Effector CD8-positive, alpha-beta T cell (primary cell): Measurements from ENCODE around the gene RIN1.
"Not testable (repeated sequence)": the region's sequence is repeated elsewhere in the genome, so short reads cannot be mapped to it uniquely, and the experiment has no call there.

Experiments used
- DNase-seq: peaks from one replicate; lab custom pipeline; 2025; lab: John Stamatoyannopoulos, UW
- total RNA-seq, 4 experiments: gene quantifications; one replicate each; lab custom pipeline; 2026; lab: John Stamatoyannopoulos, UW

Gene RIN1
- total RNA-seq = 2.2 to 4.2 (median 3.6) reads per million in 4 experiments

DNA sequence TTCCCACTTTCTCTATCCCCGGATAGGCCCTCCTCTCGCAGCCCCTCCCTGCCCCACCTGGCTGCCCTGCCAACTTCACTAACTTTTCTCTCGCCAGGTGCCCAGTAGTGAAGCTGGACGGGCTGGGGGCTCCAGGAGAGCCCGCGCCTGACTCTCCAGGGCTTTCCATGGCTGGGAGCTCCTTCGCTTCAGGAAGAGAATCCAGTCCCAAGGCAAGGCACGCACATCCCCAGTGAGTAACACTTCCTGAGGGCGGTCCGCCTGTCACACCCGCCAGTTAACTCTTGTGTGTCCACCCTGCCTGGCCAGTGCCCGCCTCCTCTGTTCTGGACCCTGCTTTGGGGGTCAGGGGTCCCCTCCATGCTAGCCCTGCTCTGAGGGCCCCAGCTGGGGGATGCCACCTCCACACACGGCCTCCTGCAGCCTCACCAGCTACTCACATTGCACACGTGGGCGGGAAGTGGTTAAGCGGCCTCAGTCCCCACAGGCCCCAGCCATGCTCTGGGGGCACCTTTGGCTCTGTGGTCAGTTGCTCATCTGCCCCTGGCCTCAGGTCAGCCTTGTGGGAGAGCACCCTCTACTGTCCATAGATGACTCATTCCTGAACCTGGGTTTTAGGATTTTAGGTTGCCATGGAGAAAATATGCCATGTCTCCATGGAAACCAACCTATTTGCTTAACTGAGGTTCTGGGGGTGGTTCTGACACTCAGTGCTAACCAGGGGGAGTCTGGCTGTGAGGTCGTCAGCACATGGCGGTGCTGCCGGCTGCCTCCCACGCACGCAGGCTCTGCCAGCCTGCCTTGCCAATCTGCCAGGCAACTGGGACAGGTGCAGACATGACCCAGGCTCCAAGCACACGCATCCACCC, at the start of gene RIN1:
TSS of gene RIN1 (minus strand) at position 201 of the 869 bp plus-strand sequence. CDS start at position 169, 32 bp downstream.
- no peak for DNase-seq

DNA sequence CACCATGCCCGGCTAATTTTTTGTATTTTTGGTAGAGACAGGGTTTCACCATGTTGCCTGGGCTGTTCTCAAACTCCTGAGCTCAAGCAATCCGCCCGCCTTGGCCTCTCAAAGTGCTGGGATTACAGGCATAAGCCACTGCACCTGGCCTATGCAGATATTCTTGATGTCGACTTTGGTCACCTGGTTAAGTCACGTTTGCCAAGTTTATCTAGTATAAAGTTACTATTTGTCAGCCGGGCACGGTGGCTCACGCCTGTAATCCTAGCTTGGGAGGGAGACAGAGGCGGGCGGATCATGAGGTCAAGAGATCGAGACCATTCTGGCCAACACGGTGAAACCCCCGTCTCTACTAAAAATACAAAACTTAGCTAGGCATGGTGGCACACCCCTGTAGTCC, 48.1 kb upstream of the RIN1 start:
- DNase-seq = not testable (repeated sequence)

DNA sequence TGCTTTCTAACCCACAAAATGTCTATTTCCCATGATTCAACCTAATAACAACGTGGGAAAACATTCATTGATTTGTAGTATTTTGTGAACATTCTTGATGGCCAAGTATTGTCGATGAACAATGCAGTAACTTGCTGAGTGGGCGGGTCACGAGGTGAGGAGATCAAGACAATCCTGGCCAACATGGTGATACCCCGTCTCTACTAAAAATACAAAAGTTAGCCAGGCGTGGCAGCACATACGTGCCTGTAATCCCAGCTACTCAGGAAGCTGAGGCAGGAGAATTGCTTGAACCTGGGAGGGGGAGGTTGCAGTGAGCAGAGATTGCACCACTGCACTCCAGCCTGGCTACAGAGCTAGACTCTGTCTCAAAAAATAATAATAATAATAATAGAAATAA, 44.0 kb upstream of the RIN1 start:
- not testable (repeated sequence) for DNase-seq

DNA sequence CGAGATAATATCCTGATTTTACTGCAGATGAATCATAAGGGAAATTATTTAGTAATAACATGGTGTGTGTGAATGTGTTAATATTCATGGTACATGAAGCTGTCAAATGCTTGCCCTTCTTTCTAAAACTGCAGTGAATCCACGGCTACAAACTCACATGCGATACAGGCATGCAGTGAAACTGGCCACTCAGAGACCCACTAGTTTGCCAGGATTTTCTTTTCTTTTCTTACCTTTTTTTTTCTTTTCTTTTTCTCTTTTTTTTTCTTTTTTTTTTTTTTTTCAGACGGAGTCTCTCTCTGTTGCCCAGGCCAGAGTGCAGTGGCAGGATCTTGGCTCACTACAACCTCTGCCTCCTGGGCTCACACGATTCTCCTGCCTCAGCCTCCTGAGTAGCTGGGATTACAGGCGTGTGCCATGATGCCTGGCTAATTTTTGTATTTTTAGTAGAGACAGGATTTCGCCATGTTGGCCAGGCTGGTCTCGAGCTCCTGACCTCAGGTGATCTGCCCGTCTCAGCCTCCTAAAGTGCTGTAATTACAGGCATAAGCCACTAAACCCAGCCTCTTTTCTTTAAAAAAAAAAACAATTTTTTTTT, 37.6 kb upstream of the RIN1 start:
- not testable (repeated sequence) for DNase-seq

- no peak for DNase-seq
These were observed 37.0 kb upstream of the RIN1 start for GRCh38 chr11:66373265-66373664.

GRCh38 chr11:66371627-66372415, 35.6 kb upstream of the RIN1 start, which contains the start of gene SLC29A2:
TSS of gene SLC29A2 (minus strand) at chr11:66371760. CDS start at chr11:66371591, 169 bp downstream.
- DNase-seq = peak; percentile 73

DNA sequence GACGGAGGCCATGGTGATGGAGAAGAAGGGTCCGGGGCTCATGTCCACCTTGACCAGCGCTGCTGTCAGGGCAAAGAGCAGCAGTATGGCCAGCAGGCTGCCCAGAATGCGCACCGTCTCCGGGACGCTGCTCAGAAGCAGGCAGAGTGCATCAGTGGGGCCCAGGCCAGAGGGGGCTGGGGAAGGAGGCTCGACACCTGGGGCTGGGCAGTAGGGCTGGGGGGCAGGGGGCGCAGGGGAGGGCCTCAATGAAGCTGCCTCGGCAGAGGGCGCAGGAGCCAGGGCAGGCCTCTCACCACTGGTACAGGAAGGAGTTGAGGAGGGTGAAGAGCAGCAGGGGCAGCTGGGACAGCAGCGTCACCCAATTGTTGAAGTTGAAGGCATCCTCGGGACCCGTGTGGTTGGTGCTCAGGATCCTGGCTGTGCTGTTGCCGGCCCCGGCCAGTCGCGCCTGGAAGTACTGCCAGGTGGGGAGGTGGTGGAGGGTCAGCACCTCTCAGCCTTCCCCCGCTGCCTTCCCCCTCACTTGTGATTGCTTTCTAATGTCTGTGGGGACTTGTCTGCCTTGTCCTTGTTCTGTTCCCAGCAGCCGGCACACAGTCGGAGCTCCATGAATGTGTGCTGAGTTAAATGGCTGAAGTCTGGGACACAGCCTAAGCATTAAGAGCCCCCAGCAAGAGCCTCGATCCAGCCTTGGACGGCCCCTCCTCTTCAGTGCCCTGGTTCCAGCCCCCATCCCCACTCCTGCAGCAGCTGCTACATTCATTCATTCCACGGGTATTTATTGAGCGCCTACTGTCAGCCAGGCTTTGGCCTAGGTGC, 33.0 kb upstream of the RIN1 start:
- no peak for DNase-seq

DNA sequence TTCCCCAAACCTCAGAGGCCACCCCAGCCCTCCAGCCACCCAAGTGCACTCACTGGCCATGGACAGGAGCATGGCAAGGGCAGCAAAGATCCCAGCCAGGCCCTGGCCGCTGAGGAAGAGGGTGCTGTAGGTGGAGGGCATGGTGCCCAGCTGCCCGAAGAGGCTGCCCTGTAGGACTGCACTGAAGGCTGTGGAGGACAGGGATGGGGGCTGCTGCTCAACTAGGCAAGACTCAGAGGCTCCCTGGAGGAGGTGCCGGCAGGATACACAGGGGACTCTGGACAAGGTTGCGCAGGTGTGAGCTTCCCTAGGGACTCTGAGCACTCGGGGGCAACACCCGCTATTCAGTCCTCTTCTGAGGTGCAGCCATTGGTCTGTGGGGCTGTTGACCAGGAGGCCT, 32.2 kb upstream of the RIN1 start:
- DNase-seq = no peak

- no peak for DNase-seq
These were observed 31.5 kb upstream of the RIN1 start for GRCh38 chr11:66367561-66368312.

DNA sequence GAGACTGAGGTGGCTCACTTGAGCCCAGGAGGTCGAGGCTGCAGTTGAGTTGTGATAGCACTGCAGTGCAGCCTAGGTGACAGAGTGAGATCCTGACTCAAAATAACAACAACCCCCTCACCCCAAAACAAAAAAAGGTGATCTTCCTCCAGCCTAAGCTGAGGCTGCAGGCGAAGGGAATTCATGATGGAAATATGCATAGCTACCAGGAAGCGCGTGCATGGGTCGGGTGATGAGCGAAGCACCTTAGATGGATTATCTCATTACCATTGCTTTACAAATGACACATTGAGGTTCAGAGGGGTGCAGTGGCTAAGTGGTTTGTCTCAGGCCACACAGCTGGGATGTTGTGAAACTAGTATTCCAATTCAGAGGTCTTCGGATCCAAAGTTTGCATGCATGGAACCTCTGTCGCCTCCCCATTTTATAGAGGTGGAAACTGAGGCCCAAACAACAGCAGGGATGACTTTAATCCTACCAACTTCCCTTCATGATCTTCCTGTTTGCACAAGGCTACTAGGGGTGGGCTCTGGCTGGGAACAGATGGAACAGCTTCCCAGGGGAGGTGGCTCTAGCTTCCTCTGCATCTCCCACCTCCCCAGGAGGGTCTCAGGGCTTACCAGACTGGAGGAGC, 30.7 kb upstream of the RIN1 start:
- no peak for DNase-seq

DNA sequence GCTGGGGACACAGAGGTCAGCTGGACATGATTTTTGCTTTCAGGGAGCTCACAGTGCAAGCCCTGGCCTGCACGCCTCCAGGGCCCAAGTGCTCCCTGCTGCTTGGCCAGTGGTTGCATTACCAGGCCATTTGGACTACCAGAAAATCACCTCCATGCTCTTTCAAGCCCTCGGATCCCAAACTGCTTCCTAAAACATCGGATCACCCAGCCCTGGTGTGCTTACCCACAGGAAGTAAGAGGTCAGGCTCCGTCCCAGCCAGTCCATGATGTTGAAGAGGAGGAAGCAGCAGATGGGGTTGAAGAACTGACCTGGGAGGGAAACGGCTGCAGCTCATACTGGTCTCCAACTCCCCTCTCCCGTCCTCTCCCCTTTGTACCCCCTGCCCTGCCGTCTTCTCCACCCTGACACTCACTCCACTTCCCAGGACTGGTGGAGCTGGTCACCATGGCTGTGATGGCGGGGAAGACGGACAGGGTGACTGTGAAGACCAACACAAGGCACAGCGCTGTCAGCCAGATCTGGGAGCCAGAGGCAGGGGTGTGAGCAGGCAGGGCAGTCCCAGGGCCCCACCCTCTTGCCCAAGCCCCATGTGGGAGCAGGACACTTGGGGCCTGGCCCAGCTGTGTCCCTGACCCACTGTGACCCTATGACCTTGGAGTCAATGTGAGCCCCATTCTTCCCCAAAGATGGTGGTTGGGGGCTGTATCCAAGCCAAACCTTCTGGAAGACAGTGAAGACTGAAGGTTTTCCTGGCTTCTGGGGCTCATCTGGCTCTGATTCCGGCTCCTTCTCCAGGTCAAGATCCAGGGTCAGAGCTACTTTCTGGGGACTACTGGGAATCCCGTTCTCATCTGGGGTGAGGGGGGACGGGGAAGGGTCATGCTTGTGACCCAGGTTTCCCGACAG, 29.7 kb upstream of the RIN1 start:
- no peak for DNase-seq

GRCh38 chr11:66365166-66365565, 28.9 kb upstream of the RIN1 start:
- DNase-seq = no peak

DNA sequence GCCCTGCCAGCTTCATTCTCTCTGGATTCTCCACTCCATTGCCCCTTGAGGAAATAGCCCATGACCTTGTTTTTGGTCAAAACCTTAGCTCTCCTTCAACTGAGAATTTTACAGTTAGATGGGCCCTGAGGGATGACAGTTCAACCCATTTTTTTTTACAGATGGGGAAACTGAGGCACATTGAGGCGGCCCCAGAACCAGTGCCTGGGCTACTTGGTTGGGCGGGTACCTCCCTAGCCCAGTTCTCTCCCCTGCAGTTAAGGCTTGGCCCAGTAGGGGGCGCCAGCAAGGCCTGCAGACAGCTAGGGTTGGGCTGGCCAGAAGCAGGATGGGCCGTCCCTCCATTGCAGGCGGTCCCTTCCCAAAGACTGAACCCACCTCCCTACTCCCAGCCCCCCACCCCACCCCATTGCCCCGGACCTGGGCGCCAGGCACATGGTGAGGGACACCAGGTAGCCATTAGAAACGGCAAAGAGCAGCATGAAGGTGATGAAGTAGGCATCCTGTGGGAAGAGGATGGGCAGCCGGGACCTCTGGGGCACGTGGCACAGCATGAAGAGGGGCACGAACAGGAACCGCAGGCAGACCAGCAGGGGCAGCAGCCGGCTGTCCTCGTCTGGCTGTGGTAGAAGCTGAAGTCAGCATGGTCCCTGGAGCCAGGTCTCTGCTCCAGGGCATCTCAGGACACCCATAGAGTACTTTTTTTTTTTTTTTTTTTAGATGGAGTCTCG, 27.7 kb upstream of the RIN1 start:
- peak; percentile 58 for DNase-seq

GRCh38 chr11:66363187-66363601, 27.0 kb upstream of the RIN1 start:
- no peak for DNase-seq

- DNase-seq = no peak
These were observed 26.4 kb upstream of the RIN1 start for GRCh38 chr11:66362481-66363147.

- DNase-seq = no peak
These were observed 25.3 kb upstream of the RIN1 start for GRCh38 chr11:66361502-66361941.

- no peak for DNase-seq
These were observed 24.3 kb upstream of the RIN1 start for GRCh38 chr11:66360406-66361073.
